Transverse colon (tissue), 4 donors: ENCODE measurements around the gene GABARAP. TPM values are rescaled to one million over a fixed set of nuclear protein-coding genes. Genes with fewer than 3 reads are reported as not detected.
A peak's percentile ranks its signal among the peaks of the same experiment; 100 is the strongest.

Experiments used
- DNase-seq: peaks from one replicate; pipeline ENCODE4 v3.0.0-alpha.2; 2019
- H3K27ac ChIP-seq, 4 donors: fragments of 200-600 bp; sonication (generic); 2 replicates each; pipeline ENCODE4 v1.5.1; 2016 to 2018; ENCODE audit warnings: inconsistent platforms in 4 of 4
- H3K27me3 ChIP-seq: fragments of 200-600 bp; sonication (generic); 2 replicates; pipeline ENCODE4 v1.5.1; 2017; ENCODE audit warnings: inconsistent platforms
- H3K36me3 ChIP-seq, 4 donors: fragments of 200-600 bp; sonication (generic); 2 replicates each; pipeline ENCODE4 v1.5.1; 2017 to 2019; ENCODE audit warnings: inconsistent platforms in 4 of 4
- H3K4me1 ChIP-seq, 4 donors: fragments of 200-600 bp; sonication (generic); 2 replicates each; pipeline ENCODE4 v1.5.1; 2017 to 2020; ENCODE audit warnings: inconsistent platforms in 4 of 4
- H3K4me3 ChIP-seq, 4 donors: fragments of 200-600 bp; sonication (generic); 1 replicate in 1 of 4; 2 replicates in 3 of 4; pipeline versions ENCODE4 v1.5.1 to v1.6.1; 2017 to 2019; ENCODE audit warnings: inconsistent platforms in 4 of 4
- H3K9me3 ChIP-seq, 2 donors: fragments of 200-600 bp; sonication (generic); 2 replicates each; pipeline ENCODE4 v1.5.1; 2017 to 2019; ENCODE audit warnings: inconsistent platforms in 2 of 2
- CTCF ChIP-seq, 5 experiments: fragments of 200-600 bp in 3 of 5; fragments of 450-650 bp in 2 of 5; sonication (generic) in 3 of 5; IDR thresholded peaks; 1 replicate in 2 of 5; 2 replicates in 3 of 5; pipeline ENCODE4 v1.5.1; 2016 to 2017; ENCODE audit warnings: antibody characterized with exemption in 5 of 5, inconsistent platforms in 3 of 5, mild to moderate bottlenecking in 2 of 5, moderate library complexity in 1 of 5
- EP300 ChIP-seq: sonication (generic); formaldehyde crosslinking; IDR thresholded peaks from one replicate; pipeline ENCODE4 v1.6.1; 2017; ENCODE audit warnings: antibody characterized with exemption, low read depth
- POLR2A ChIP-seq: fragments of 450-650 bp; IDR thresholded peaks from one replicate; pipeline ENCODE4 v1.6.1; 2016; ENCODE audit warnings: antibody characterized with exemption, mild to moderate bottlenecking, moderate library complexity
- POLR2AphosphoS5 ChIP-seq, 3 donors: sonication (generic); formaldehyde crosslinking; IDR thresholded peaks; one replicate each; pipeline ENCODE4 v1.6.1; 2016; ENCODE audit warnings: antibody characterized with exemption in 3 of 3
- WGBS, 2 donors: methylation state at CpG; one replicate each; pipeline ENCODE4 v1.1.5; 2018; ENCODE audit warnings: low coverage in 1 of 2; 5-methylcytosine and 5-hydroxymethylcytosine counted together
- in situ Hi-C, 4 donors: fragments of 200-750 bp; cut with MboI; loops; one replicate each; pipeline versions ENCODE4 v1.15.0 to v1.15.1; 2017; ENCODE audit warnings: low sequenced_read_pairs in 3 of 4, low pct_ligation_motif_present in 1 of 4, low pct_unique_long_range_greater_than_20kb in 1 of 4
- intact Hi-C: fragments of 100-400 bp; cut with DNase I; formaldehyde crosslinking; loops from one replicate; pipeline ENCODE4 v1.15.1; 2023; ENCODE audit warnings: low total_unique reads
- total RNA-seq, 4 donors: library from RNA; depleted of rRNA; stranded (reverse); fragments of >200 nt; gene quantifications; one replicate each; pipeline ENCODE4 v1.1.0, GENCODE V29; 2016

GABARAP gene
- total RNA-seq, 4 donors from 2014 or later, result 209 to 479 (median 394) TPM

- no peak for TF ChIP-seq EP300
- no peak for TF ChIP-seq POLR2A
- no peak for TF ChIP-seq POLR2AphosphoS5 (IDR thresholded peaks at IDR 0.05)
- no peak for TF ChIP-seq CTCF (IDR thresholded peaks at IDR 0.05)
- intact Hi-C loops, result no loop called here
- peak overlapping the region; percentile 34 to 48 (median 36) for H3K4me3 ChIP-seq
- no peaks in the 10 kb centered on the region for H3K36me3 ChIP-seq
- H3K9me3 ChIP-seq, result no peaks in the 10 kb centered on the region
- in situ Hi-C loops, result loop anchor here in 1 of 4 donors (10.0 kb wide), 1 partner anchor 172 kb away; the partner anchor contains the start of gene SLC16A11
- H3K4me1 ChIP-seq, result peaks cover 34 to 70% (median 62%) of the 10 kb centered on the region in 4 donors
- 40 to 44% methylated on average over 2 to 7 of the region's 7 CpGs for WGBS, 2 donors
- DNase-seq, result no peak
- no peaks in the 10 kb centered on the region for H3K27me3 ChIP-seq
- peak overlapping the region; percentile 79 to 100 (median 92) for H3K27ac ChIP-seq
Observed at GRCh38 chr17:7216242-7217112, 25.8 kb downstream of the GABARAP start.

GRCh38 chr17:7215652-7216180 is 26.5 kb downstream of the GABARAP start:
- Histone ChIP-seq H3K4me3 (no peak overlapping the region), H3K27me3 (no peaks in the 10 kb centered on the region), H3K36me3 (no peaks in the 10 kb centered on the region), H3K9me3 (no peaks in the 10 kb centered on the region), H3K4me1 (peaks cover 27 to 63% (median 56%) of the 10 kb centered on the region in 4 donors), H3K27ac (peak overlapping the region; percentile 79 to 100 (median 92))
- in situ Hi-C loops (loop anchor here in 1 of 4 donors (10.0 kb wide), 1 partner anchor 171 kb away; the partner anchor contains the start of gene SLC16A11), intact Hi-C loops (no loop called here)
- WGBS, 2 donors, result 23% methylated on average over 10 of the region's 10 CpGs; no CpG with 5 or more reads in 1 of the 2 donors
- TF ChIP-seq EP300 (no peak), POLR2AphosphoS5 (IDR thresholded peaks at IDR 0.05) (no peak), POLR2A (no peak), CTCF (IDR thresholded peaks at IDR 0.05) (no peak)
- no peak for DNase-seq

- Histone ChIP-seq H3K4me3 (peak overlapping the region in 2 of 4 donors; percentile 33 to 59), H3K4me1 (peaks cover 26 to 57% (median 51%) of the 10 kb centered on the region in 4 donors), H3K27me3 (no peaks in the 10 kb centered on the region), H3K36me3 (no peaks in the 10 kb centered on the region), H3K27ac (peak overlapping the region; percentile 79 to 100 (median 92)), H3K9me3 (no peaks in the 10 kb centered on the region)
- TF ChIP-seq POLR2A (no peak), POLR2AphosphoS5 (IDR thresholded peaks at IDR 0.05) (no peak), EP300 (no peak), CTCF (IDR thresholded peaks at IDR 0.05) (no peak)
- in situ Hi-C loops, result loop anchor here in 1 of 4 donors (10.0 kb wide), 1 partner anchor 170 kb away; the partner anchor contains the start of gene SLC16A11
- WGBS, 2 donors, result 40 to 60% methylated on average over 1 to 9 of the region's 9 CpGs
- DNase-seq, result no peak
- intact Hi-C loops, result no loop called here
Observed at GRCh38 chr17:7215136-7215638, 27.1 kb downstream of the GABARAP start.
